GM12878 (cell line): ENCODE data around the gene RGS6. TPM values are rescaled to one million over a fixed set of nuclear protein-coding genes. Genes with fewer than 3 reads are reported as not detected.

Experiments
- ATAC-seq: fragments of 200-7000 bp; cut with Tn5 transposase; 3 replicates; pipeline ENCODE4 v1.9.1; 2020; ENCODE audit warnings: mild to moderate bottlenecking, moderate library complexity
- BruUV-seq: library from RNA; stranded (reverse); fragments of 400-500 nt; replicated peaks from 2 replicates; lab custom pipeline; 2021; lab: Mats Ljungman, UMichigan
- CTCF ChIA-PET: fragments of 300-600 bp; sonication (Branson Sonifier 250); formaldehyde crosslinking; extraction: SDS; loops from one replicate; lab custom pipeline; 2021; ENCODE audit warnings: inconsistent platforms; lab: Yijun Ruan, JAX
- POLR2A ChIA-PET: fragments of 350-600 bp; formaldehyde crosslinking; extraction: SDS; loops from one replicate; lab custom pipeline; 2021; ENCODE audit warnings: inconsistent platforms; lab: Charles Lee
- RAD21 ChIA-PET: fragments of 300-600 bp; sonication (Branson Sonifier 250); formaldehyde crosslinking; loops from one replicate; lab custom pipeline; 2023; ENCODE audit warnings: antibody characterized with exemption; ENCODE audit not compliant: unreplicated experiment; lab: Charles Lee
- SMC1A ChIA-PET: fragments of 300-600 bp; sonication (Branson Sonifier 250); formaldehyde crosslinking; loops from one replicate; lab custom pipeline; 2023; ENCODE audit not compliant: unreplicated experiment, uncharacterized antibody; lab: Charles Lee
- DNase-seq: peaks from one replicate; pipeline ENCODE4 v3.0.0-alpha.2; 2011; ENCODE audit warnings: low read depth, low spot score
- FAIRE-seq: peaks from 3 replicates; lab custom pipeline; 2011; peaks lifted over from hg19 to GRCh38; lab: Jason Lieb, UNC
- H2AFZ ChIP-seq: 2 replicates; pipeline ENCODE4 v1.6.0; 2011; ENCODE audit warnings: low read depth, low read length, control low read depth; ENCODE audit not compliant: control insufficient read depth
- H3K27ac ChIP-seq: 2 replicates; pipeline ENCODE4 v1.5.1; 2011; ENCODE audit warnings: control low read depth; ENCODE audit not compliant: control insufficient read depth, insufficient read depth
- H3K27me3 ChIP-seq, 2 experiments: replicated peaks in 1 of 2; 2 replicates each; pipeline versions ENCODE4 v1.6.0 to v1.6.1; 2011; ENCODE audit warnings: low read length in 1 of 2; ENCODE audit not compliant: control insufficient read depth in 2 of 2, insufficient read depth in 2 of 2
- H3K36me3 ChIP-seq, 2 experiments: 2 replicates each; pipeline ENCODE4 v1.5.1; 2011; ENCODE audit warnings: low read length in 1 of 2; ENCODE audit not compliant: control insufficient read depth in 2 of 2, insufficient read depth in 2 of 2
- H3K4me1 ChIP-seq: 2 replicates; pipeline ENCODE4 v1.6.1; 2011; ENCODE audit warnings: mild to moderate bottlenecking, low read length, moderate library complexity, mixed read lengths; ENCODE audit not compliant: control insufficient read depth, insufficient read depth
- H3K4me2 ChIP-seq: 2 replicates; pipeline ENCODE4 v1.6.0; 2011; ENCODE audit warnings: control low read depth; ENCODE audit not compliant: control insufficient read depth, insufficient read depth
- H3K4me3 ChIP-seq: fragments of 200-600 bp; sonication (generic); 2 replicates; pipeline ENCODE4 v1.5.1; 2016
- H3K79me2 ChIP-seq: 2 replicates; pipeline ENCODE4 v1.6.0; 2011; ENCODE audit warnings: low read length; ENCODE audit not compliant: control insufficient read depth, insufficient read depth
- H3K9ac ChIP-seq: 2 replicates; pipeline ENCODE4 v1.8.0; 2011; ENCODE audit warnings: low read length, control low read depth, mixed read lengths; ENCODE audit not compliant: control insufficient read depth, insufficient read depth
- H3K9me3 ChIP-seq: replicated peaks from 3 replicates; pipeline ENCODE4 v1.5.1; 2011; ENCODE audit warnings: mild to moderate bottlenecking, low read length; ENCODE audit not compliant: control insufficient read depth, insufficient read depth
- H4K20me1 ChIP-seq: 2 replicates; pipeline ENCODE4 v1.6.0; 2011; ENCODE audit not compliant: control insufficient read depth, insufficient read depth
- BCL11A ChIP-seq: IDR thresholded peaks from 2 replicates; pipeline ENCODE4 v1.6.1; 2011; ENCODE audit warnings: low read depth, low read length
- CBFB ChIP-seq: IDR thresholded peaks from 2 replicates; pipeline ENCODE4 v1.6.1; 2016; ENCODE audit warnings: antibody characterized with exemption, low read depth
- CEBPB ChIP-seq, 2 experiments: fragments of 150-350 bp in 1 of 2; IDR thresholded peaks; 2 replicates each; pipeline ENCODE4 v1.6.1; 2012 to 2014; ENCODE audit warnings: low read depth in 2 of 2, low read length in 2 of 2, borderline replicate concordance in 1 of 2, inconsistent platforms in 1 of 2
- CREB1 ChIP-seq: IDR thresholded peaks from 2 replicates; pipeline ENCODE4 v1.6.1; 2012; ENCODE audit warnings: low read depth, mild to moderate bottlenecking, inconsistent platforms
- EGR1 ChIP-seq, 2 experiments: IDR thresholded peaks; 1 replicate in 1 of 2; 2 replicates in 1 of 2; pipeline ENCODE4 v1.6.1; 2011 to 2012; ENCODE audit warnings: low read depth in 2 of 2, low read length in 2 of 2, borderline replicate concordance in 1 of 2, mild to moderate bottlenecking in 1 of 2, moderate library complexity in 1 of 2
- FOS ChIP-seq: IDR thresholded peaks from 3 replicates; pipeline ENCODE4 v1.6.1; 2011; ENCODE audit warnings: borderline replicate concordance; ENCODE audit not compliant: insufficient read length; ENCODE audit errors: extremely low read depth
- FOXM1 ChIP-seq: IDR thresholded peaks from 2 replicates; pipeline ENCODE4 v1.6.1; 2012; ENCODE audit warnings: low read depth, mild to moderate bottlenecking, inconsistent platforms, low read length, moderate library complexity
- GABPA ChIP-seq: IDR thresholded peaks from 2 replicates; pipeline ENCODE4 v1.6.1; 2014; ENCODE audit warnings: antibody characterized with exemption, low read depth, mild to moderate bottlenecking, inconsistent platforms
- GATAD2B ChIP-seq: fragments of 450-650 bp; conservative IDR thresholded peaks from 2 replicates; pipeline ENCODE4 v1.6.1; 2017; ENCODE audit warnings: low read depth, mild to moderate bottlenecking, moderate library complexity
- IKZF2 ChIP-seq, 2 experiments: fragments of 450-650 bp; IDR thresholded peaks; 2 replicates each; pipeline ENCODE4 v1.6.1; 2017; ENCODE audit warnings: mild to moderate bottlenecking in 2 of 2, moderate library complexity in 2 of 2
- NFIC ChIP-seq: IDR thresholded peaks from 2 replicates; pipeline ENCODE4 v1.6.1; 2012; ENCODE audit warnings: low read depth, mild to moderate bottlenecking, inconsistent platforms, low read length, moderate library complexity
- NFXL1 ChIP-seq: fragments of 450-650 bp; IDR thresholded peaks from 2 replicates; pipeline ENCODE4 v1.6.1; 2017; ENCODE audit warnings: antibody characterized with exemption, mild to moderate bottlenecking, borderline replicate concordance
- NFYB ChIP-seq: IDR thresholded peaks from 2 replicates; pipeline ENCODE4 v1.6.1; 2011; ENCODE audit warnings: low read depth, mild to moderate bottlenecking, low read length, improper control_type of control experiment, moderate library complexity; ENCODE audit not compliant: insufficient read depth
- NR2F1 ChIP-seq: fragments of 450-650 bp; conservative IDR thresholded peaks from 2 replicates; pipeline ENCODE4 v1.6.1; 2017; ENCODE audit warnings: mild to moderate bottlenecking
- PML ChIP-seq: IDR thresholded peaks from 2 replicates; pipeline ENCODE4 v1.6.1; 2012; ENCODE audit warnings: low read length, inconsistent platforms
- POU2F2 ChIP-seq: IDR thresholded peaks from 3 replicates; pipeline ENCODE4 v1.6.1; 2011; ENCODE audit warnings: low read depth, mild to moderate bottlenecking, low read length, borderline replicate concordance
- SMAD5 ChIP-seq: IDR thresholded peaks from 2 replicates; pipeline ENCODE4 v1.6.1; 2016; ENCODE audit warnings: antibody characterized with exemption, low read depth
- SMARCA5 ChIP-seq: fragments of 450-650 bp; IDR thresholded peaks from 2 replicates; pipeline ENCODE4 v1.6.1; 2017; ENCODE audit warnings: mild to moderate bottlenecking
- SUPT20H ChIP-seq: IDR thresholded peaks from 2 replicates; pipeline ENCODE4 v1.6.1; 2011; ENCODE audit warnings: low read depth, mild to moderate bottlenecking, low read length, moderate library complexity, borderline replicate concordance; ENCODE audit not compliant: control insufficient read depth
- TCF12 ChIP-seq: IDR thresholded peaks from 2 replicates; pipeline ENCODE4 v1.6.1; 2011; ENCODE audit warnings: low read depth, mild to moderate bottlenecking, low read length
- ZSCAN29 ChIP-seq: fragments of 450-650 bp; IDR thresholded peaks from 2 replicates; pipeline ENCODE4 v1.6.1; 2017; ENCODE audit warnings: mild to moderate bottlenecking, moderate library complexity
- WGBS: methylation state at CpG from one replicate; pipeline ENCODE4 v1.1.6; 2016; ENCODE audit warnings: low lambda C conversion rate; ENCODE audit not compliant: insufficient replicate concordance, insufficient coverage; ENCODE audit errors: missing lambda C conversion rate; 5-methylcytosine and 5-hydroxymethylcytosine counted together
- in situ Hi-C: fragments of 300-500 bp; cut with MboI; formaldehyde crosslinking; loops from 9 replicates; pipeline ENCODE4 v1.14.3; 2018; ENCODE audit warnings: mixed read lengths
- intact Hi-C: fragments of 100-400 bp; cut with micrococcal nuclease; formaldehyde crosslinking; loops from one replicate; pipeline ENCODE4 v1.14.2; 2022; ENCODE audit not compliant: unreplicated experiment
- polyA plus RNA-seq, 11 experiments: library from polyadenylated mRNA; depleted of rRNA in 4 of 11; unstranded in 6 of 11; stranded (reverse) in 5 of 11; fragments of >200 nt; fragmentation: Nextera tagmentation in 4 of 11; fragmentation: Illumina TruSeq in 1 of 11; extraction: Ambion mirVana in 4 of 11; extraction: Trizol in 1 of 11; gene quantifications; 1 replicate in 1 of 11; 2 replicates in 10 of 11; pipeline versions ENCODE4 v1.2.1 to v1.2.3, GENCODE V29; 2011 to 2016; ENCODE audit warnings: inconsistent platforms in 2 of 11, missing spikeins in 2 of 11, low read depth in 1 of 11
- total RNA-seq, 4 experiments: library from RNA; depleted of rRNA in 3 of 4; stranded (reverse); fragments of >200 nt in 3 of 4; fragmentation: Illumina TruSeq in 1 of 4; extraction: Trizol in 1 of 4; gene quantifications; 2 replicates each; pipeline versions ENCODE4 v1.2.1 to v1.2.3, GENCODE V29; 2013 to 2021
- TF ChIP-seq, protein P1 (sequence below): IDR thresholded peaks from 2 replicates; pipeline ENCODE4 v1.6.1; 2012; ENCODE audit warnings: low read length, inconsistent platforms

RGS6 gene
- total and polyA plus RNA-seq, 10 of the 15 experiments (the other 5 are each of a cell fraction or from before 2014, with no cell fraction given), result 3.9 to 18.1 (median 12.4) TPM

DNA sequence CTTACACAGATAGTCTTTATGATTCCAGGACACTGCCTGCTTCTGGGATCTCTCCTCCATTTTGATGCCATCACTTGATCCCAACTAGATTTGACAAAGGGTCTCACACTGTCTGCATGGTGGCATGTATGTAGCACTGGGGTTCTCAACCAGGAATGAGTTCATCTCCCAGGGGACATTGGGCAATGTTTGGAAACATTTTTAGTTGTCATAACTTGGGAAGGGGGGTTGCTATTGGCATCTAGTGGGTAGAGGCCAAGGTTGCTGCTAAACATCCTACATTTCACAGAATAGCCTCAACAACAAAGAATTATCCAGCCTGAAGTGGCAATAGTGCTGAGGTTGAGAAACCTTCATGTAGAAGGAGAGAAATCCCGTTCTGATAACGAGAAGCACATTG lies 585.5 kb downstream of the RGS6 start (continued):
- TF ChIP-seq CBFB (no peak), NFXL1 (no peak), SUPT20H (no peak), SMAD5 (no peak)

DNA sequence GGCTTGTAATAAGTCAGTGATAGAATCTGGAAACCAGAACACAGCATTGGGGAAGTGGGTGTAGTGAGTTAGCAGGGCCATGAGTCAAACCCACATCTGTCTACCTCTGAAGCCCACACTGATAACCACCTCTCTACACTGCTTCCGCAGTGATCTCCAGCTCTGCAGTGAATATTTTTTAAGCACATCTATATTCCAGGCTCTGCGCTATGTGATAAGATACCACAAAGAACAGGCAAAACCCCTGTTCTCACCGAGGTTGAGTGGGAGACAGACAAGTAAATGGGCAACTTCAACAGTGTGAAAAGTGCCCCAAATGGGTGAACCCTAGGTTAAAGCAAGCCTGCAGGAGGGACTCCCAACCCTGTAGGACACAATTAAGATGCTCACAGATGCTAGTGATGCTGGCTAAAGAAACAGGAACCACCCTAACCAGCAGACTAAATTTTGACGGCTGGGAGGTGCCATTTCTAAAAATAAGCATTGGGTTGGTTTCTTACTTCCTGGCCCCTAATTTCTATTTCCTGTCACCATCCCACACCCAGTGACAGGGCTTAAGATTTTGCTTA lies 586.7 kb downstream of the RGS6 start:
- no TSS peak for BruUV-seq
- ChIA-PET CTCF (interaction anchor here (0.8 to 12.6 kb wide), 6 partner anchors 9 to 430 kb away, joined by 3 to 520 read pairs (median 4); no protein-coding TSS in a partner anchor), POLR2A (interaction anchor here (0.5 to 2.8 kb wide), 3 partner anchors 61 to 391 kb away, joined by 3 to 12 read pairs (median 7); no protein-coding TSS in a partner anchor), RAD21 (interaction anchor here (0.7 to 10.4 kb wide), 19 partner anchors 9 to 776 kb away, joined by 3 to 216 read pairs (median 4); partner anchors contain the start of gene DPF3), SMC1A (interaction anchor here (0.6 to 8.8 kb wide), 26 partner anchors 11 to 430 kb away, joined by 3 to 304 read pairs (median 3); partner anchors contain the start of gene DPF3)
- ATAC-seq, result peak; percentile 83
- Histone ChIP-seq H3K4me3 (peak overlapping the region; percentile 18; the same call in 1 of the 2 replicates), H3K4me2 (peak overlapping the region; percentile 88), H3K9ac (peak overlapping the region; percentile 54), H3K27ac (peak overlapping the region; percentile 86), H2AFZ (peak overlapping the region; percentile 32; the same call in 1 of the 2 replicates), H3K36me3 (no peaks in the 10 kb centered on the region), H4K20me1 (no peaks in the 10 kb centered on the region), H3K4me1 (peaks cover 56% of the 10 kb centered on the region), H3K79me2 (no peaks in the 10 kb centered on the region), H3K9me3 (peaks cover 3% of the 10 kb centered on the region; the same call in 1 of the 3 replicates), H3K27me3 (no peaks in the 10 kb centered on the region)
- DNase-seq, result peak; percentile 77
- FAIRE-seq, result peak; percentile 18
- in situ Hi-C loops, result loop anchor here (5.0 to 10.0 kb wide), 2 partner anchors 388 to 956 kb away; no protein-coding TSS in a partner anchor
- intact Hi-C loops, result loop anchor here (2.0 to 10.0 kb wide), 5 partner anchors 42 to 296 kb away; no protein-coding TSS in a partner anchor
- 1% methylated on average over 4 of the region's 4 CpGs for WGBS
- peak; percentile 18 for TF ChIP-seq PML
- peak; percentile 53; the same call in 1 of the 2 replicates for TF ChIP-seq SMARCA5
- TF ChIP-seq BCL11A, result 0 out of 2 replicates have a peak, but pooled peaks have one; percentile 34
- peak; percentile 65 for TF ChIP-seq GABPA
- peak; percentile 3; the same call in 1 of the 3 replicates for TF ChIP-seq POU2F2
- TF ChIP-seq CREB1, result 0 out of 2 replicates have a peak, but pooled peaks have one; percentile 31
- TF ChIP-seq NFYB, result no peak
- no peak for TF ChIP-seq FOS
- TF ChIP-seq, protein P1, sequence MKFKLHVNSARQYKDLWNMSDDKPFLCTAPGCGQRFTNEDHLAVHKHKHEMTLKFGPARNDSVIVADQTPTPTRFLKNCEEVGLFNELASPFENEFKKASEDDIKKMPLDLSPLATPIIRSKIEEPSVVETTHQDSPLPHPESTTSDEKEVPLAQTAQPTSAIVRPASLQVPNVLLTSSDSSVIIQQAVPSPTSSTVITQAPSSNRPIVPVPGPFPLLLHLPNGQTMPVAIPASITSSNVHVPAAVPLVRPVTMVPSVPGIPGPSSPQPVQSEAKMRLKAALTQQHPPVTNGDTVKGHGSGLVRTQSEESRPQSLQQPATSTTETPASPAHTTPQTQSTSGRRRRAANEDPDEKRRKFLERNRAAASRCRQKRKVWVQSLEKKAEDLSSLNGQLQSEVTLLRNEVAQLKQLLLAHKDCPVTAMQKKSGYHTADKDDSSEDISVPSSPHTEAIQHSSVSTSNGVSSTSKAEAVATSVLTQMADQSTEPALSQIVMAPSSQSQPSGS, result peak; percentile 58
- 0 out of 2 replicates have a peak, but pooled peaks have one; percentile 70 for TF ChIP-seq FOXM1
- TF ChIP-seq NR2F1, result peak; percentile 45; the same call in 1 of the 2 replicates
- no peak for TF ChIP-seq GATAD2B
- peak; percentile 75 for TF ChIP-seq NFIC
- TF ChIP-seq IKZF2 (IDR thresholded peaks at IDR 0.05), result peak; percentile 23 to 35; a peak in 1 of 4 replicates
- TF ChIP-seq EGR1 (IDR thresholded peaks at IDR 0.05; ENCODE audit: borderline replicate concordance in 1 of 2, low read depth in 2 of 2, low read length in 2 of 2), result peak in 1 of 2 experiments; percentile 42; a peak in 1 of 3 replicates
- TF ChIP-seq CEBPB (IDR thresholded peaks at IDR 0.05; ENCODE audit: borderline replicate concordance in 1 of 2, low read depth in 2 of 2, low read length in 2 of 2), result 0 out of 4 replicates have a peak, but pooled peaks of 1 of the 2 experiments have one; percentile 57
- 0 out of 2 replicates have a peak, but pooled peaks have one; percentile 45 for TF ChIP-seq TCF12
- TF ChIP-seq ZSCAN29, result no peak
